GM20431 (cell line): ENCODE results near the gene DUSP16.
"Not testable (repeated sequence)": the region's sequence is repeated elsewhere in the genome, so short reads cannot be mapped to it uniquely, and the experiment has no call there.

Experiments used
- in situ Hi-C: fragments of 300-500 bp; cut with MseI, MboI; formaldehyde crosslinking; loops from one replicate; pipeline ENCODE4 v1.15.0; 2020; ENCODE audit warnings: low sequenced_read_pairs; ENCODE audit not compliant: unreplicated experiment

Gene DUSP16, protein sequence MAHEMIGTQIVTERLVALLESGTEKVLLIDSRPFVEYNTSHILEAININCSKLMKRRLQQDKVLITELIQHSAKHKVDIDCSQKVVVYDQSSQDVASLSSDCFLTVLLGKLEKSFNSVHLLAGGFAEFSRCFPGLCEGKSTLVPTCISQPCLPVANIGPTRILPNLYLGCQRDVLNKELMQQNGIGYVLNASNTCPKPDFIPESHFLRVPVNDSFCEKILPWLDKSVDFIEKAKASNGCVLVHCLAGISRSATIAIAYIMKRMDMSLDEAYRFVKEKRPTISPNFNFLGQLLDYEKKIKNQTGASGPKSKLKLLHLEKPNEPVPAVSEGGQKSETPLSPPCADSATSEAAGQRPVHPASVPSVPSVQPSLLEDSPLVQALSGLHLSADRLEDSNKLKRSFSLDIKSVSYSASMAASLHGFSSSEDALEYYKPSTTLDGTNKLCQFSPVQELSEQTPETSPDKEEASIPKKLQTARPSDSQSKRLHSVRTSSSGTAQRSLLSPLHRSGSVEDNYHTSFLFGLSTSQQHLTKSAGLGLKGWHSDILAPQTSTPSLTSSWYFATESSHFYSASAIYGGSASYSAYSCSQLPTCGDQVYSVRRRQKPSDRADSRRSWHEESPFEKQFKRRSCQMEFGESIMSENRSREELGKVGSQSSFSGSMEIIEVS

DNA sequence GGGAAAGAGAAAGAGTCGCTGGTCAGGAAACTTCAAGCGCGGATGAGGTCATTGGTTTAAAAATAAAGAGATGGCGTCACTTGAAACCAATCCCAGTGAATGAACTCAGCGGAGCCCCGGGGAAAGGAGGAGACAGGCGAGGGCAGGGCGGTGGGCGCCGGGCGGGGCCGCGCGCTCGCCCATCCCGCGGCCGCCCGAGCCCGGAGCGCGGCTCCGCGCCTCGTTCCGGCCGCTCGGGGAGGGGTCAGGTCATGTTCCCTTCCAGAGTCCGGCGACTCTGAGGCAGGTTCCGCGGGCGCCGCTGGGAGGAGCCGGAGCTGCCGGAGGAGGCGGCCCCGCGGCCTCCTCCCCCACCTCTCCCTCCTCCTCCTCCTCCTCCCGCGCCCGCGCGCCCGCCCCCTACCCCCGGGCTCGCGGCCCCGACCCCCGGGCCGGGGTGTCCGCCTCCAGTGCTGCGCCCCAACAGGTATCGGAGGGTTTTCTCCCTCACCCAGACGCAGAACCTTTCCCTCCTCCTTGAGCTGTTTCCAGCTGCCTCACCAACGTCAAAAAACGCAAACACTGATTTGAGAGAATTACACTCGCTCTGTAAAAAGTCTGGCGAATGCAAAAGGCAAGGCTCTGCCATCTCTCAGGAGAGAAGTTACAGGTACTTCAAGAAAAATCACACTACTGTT is at the start of gene DUSP16:
DUSP16 (minus strand) TSS at position 279 of the 677 bp plus-strand sequence. CDS start 41,765 bp downstream, outside the sequence.
- in situ Hi-C loops: loop anchor here (25.0 kb wide), 1 partner anchor 175 kb away; no protein-coding TSS in a partner anchor

GRCh38 chr12:12612358-12612757 is 49.7 kb upstream of the DUSP16 start:
- in situ Hi-C loops: no loop called here

DNA sequence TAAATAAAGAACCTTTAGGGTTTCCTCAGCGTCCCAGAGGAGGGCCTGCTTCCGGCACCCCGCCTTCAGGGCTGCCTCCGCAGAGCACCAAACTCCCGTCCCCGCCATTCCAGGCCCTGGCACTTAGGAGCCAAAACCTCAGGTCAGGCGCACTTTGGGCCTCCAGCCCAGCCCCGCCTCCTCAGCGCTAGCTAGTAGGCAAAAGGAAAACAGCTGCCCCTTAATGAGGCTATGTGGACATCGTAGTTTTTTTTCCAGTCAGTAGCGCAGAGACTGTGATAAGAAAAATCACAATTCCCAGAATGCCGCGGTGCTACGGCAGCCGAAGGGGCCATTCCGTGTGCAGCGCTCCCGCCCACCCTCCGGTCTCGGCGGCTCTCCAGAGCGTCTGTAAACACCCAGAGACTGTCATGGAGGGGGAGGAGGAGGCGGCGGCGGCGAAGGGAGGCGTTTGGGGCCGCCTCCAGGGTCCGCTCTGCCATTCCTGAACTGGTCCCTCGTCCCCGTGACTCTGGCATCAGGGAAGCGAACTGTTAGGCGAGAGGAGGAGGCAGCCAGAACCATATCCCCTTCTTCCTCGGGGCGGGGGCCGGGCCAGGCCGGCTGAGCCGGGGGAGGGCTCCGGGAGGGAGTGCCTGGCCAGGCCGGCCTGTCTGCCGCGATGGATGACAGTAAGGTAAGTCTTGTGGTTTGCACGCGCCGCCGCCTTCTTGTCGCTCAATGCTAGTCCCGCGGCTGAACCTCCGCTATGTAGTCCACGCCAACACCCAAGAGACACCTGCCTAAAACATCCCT is 49.0 kb upstream of the DUSP16 start, which contains the start of gene CREBL2:
CREBL2 (plus strand) TSS at position 365 of the 795 bp plus-strand sequence; CDS start at position 662, 297 bp downstream.
- in situ Hi-C loops: no loop called here

- in situ Hi-C loops: no loop called here
Measured at GRCh38 chr12:12610711-12611110, 48.0 kb upstream of the DUSP16 start.

DNA sequence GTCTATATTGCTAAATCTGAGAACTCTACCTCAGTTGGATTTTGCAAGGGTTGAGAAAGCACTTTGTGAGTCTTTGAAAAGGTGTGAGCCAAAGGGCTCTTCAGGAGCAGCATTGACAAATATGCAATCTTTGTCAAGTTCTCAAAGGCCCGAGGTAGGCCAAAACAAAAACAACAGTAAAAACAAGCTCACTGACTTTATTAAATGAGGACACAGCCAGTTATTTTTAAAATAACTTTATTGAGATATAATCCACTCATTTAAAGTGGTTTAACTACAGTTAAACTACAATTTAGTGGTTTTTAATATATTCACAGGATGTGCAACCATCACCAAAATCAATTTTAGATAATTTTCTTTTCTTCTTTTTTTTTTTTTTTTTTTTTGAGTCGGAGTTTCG is 47.0 kb upstream of the DUSP16 start:
- in situ Hi-C loops: no loop called here

GRCh38 chr12:12608557-12608957 is 45.9 kb upstream of the DUSP16 start:
- in situ Hi-C loops: no loop called here

DNA sequence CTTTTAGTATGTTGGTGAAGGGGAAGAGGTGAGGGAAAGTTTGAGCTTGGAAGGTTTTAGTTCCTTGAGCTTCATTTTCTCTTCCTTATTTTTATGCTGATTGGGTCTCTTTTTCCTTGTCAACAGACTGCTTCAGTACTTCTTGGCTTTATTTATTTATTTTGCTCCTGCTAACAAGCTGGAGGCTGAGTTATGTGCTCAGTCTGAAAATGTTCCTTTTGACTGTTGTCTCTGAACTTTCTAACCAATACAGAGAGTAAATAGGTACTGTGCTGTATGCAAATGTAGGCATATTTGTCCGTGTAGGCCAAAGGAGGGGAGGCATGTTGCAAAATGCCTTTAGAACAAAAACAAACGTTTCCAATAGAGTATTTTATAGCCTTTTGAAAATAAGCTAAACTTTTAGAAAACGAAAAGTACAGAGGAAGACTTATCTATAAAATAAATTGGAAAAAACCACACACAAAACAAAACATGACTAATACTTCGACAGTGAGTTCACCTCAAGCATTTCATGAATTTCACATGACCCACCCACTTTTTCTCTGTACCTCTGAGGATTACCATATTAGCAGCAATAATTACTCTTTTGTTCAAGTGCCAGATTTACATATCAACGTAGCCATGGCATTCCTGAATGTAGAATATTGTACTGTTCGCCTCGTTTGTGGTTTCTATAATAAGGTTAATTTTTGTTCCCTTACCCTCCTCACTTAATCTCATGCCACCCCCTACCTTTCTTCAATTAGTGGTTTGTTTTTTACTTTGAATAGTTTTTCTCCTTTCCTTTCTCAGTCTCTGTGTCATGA is 44.3 kb upstream of the DUSP16 start:
- in situ Hi-C loops: no loop called here

- in situ Hi-C loops: no loop called here
Measured at GRCh38 chr12:12604740-12605139, 42.1 kb upstream of the DUSP16 start.

- in situ Hi-C loops: no loop called here
Measured at GRCh38 chr12:12600659-12601058, 38.0 kb upstream of the DUSP16 start.

GRCh38 chr12:12599750-12600643 is 37.3 kb upstream of the DUSP16 start:
- in situ Hi-C loops: no loop called here

DNA sequence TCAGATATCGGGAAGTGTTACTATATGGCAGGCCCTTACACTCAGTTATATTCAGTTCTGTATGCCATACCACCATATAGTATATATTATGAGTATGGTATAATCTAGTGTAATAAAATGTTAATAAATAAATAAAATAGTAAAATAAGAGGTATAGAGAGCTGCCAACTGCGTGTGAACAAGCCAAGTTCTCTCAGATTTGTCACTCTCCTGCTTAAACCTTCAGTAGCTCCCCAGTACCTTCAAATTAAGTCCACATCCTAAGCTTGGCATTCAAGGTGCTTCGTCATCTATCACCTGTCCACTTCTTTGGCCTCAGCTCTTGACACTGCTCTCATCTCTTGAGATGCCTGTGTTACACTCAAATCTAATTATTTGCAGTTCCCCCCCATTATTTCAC is 36.2 kb upstream of the DUSP16 start:
- in situ Hi-C loops: no loop called here

- in situ Hi-C loops: not testable (repeated sequence)
Measured at GRCh38 chr12:12596598-12596997, 33.9 kb upstream of the DUSP16 start.

GRCh38 chr12:12595929-12596328 is 33.3 kb upstream of the DUSP16 start:
- in situ Hi-C loops: not testable (repeated sequence)

DNA sequence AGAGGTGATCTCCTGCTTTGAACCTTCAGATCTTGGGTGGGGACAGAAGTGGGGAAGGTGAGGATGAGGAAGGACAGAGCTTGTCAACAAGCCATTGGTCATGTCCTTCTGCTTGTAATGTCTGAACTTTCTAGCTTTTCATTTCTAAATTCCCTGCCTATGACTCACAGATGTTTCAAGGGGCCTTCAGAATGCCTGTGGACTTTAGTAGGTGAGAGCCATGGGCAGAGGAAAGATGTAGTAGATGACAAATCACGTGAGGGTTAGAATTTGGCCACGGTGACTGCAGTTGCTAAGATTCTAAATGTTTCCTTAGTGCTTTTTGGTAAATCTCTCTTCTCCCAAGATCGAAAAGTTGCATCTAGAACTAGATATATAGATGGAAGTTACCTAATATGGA is 30.3 kb upstream of the DUSP16 start:
- in situ Hi-C loops: no loop called here

DNA sequence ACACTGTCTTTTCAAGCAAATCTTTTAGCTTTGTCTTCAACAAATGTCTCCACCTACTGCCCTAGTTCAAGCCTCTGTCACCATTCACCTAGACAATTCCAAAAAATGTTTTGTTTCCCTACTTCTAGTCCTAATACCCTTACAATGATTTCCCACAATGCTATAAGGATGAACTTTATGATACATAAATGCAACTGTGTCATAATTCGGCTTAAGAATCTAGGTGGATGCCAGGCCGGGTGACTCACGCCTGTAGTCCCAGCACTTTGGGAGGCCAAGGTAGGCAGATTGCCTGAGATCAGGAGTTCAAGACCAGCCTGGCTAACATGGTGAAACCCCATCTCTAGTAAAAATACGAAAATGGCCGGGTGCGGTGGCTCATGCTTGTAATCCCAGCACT is 28.3 kb upstream of the DUSP16 start:
- in situ Hi-C loops: no loop called here

DNA sequence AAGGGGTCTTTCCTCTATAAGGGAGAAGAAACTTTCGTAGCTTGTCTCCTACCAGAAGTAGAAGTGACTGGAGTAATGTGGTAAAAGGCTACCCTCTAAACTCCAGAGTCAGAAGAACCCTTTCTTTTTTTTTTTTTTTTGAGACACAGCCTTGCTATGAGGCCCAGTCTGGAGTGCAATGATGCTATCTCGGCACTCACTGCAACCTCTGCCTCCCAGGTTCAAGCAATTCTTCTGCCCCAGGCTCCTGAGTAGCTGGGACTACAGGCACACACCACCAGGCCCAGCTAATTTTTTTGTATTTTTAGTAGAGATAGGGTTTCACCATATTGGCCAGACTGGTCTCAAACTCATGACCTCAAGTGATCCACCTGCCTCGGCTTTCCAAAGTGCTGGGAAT is 25.8 kb upstream of the DUSP16 start:
- in situ Hi-C loops: not testable (repeated sequence)

GRCh38 chr12:12587878-12588277 is 25.2 kb upstream of the DUSP16 start:
- in situ Hi-C loops: no loop called here
